Omental fat pad (tissue), 4 donors: Measurements from ENCODE around the gene HOXD9. TPM values are rescaled to one million over a fixed set of nuclear protein-coding genes. Genes with fewer than 3 reads are reported as not detected.

Experiments used
- ATAC-seq: fragments of 150-250 bp; one replicate; pipeline ENCODE4 v1.9.1; 2016; ENCODE audit warnings: mild to moderate bottlenecking, moderate library complexity; ENCODE audit not compliant: low FRiP score
- DNase-seq: peaks from one replicate; pipeline ENCODE4 v3.0.0-alpha.2; 2019; ENCODE audit warnings: low spot score
- total RNA-seq, 4 donors: library from RNA; depleted of rRNA; stranded (reverse); fragments of >200 nt; gene quantifications; one replicate each; pipeline ENCODE4 v1.1.0, GENCODE V29; 2016
- TF ChIP-seq, protein P1 (sequence below), 3 donors: fragments of 450-650 bp; IDR thresholded peaks; one replicate each; pipeline ENCODE4 v1.5.1; 2016 to 2017; ENCODE audit warnings: antibody characterized with exemption in 3 of 3, mild to moderate bottlenecking in 3 of 3, moderate library complexity in 2 of 3

The HOXD9 gene
- total RNA-seq, 4 donors from 2014 or later: 0.95 to 2.6 (median 1.7) TPM

DNA sequence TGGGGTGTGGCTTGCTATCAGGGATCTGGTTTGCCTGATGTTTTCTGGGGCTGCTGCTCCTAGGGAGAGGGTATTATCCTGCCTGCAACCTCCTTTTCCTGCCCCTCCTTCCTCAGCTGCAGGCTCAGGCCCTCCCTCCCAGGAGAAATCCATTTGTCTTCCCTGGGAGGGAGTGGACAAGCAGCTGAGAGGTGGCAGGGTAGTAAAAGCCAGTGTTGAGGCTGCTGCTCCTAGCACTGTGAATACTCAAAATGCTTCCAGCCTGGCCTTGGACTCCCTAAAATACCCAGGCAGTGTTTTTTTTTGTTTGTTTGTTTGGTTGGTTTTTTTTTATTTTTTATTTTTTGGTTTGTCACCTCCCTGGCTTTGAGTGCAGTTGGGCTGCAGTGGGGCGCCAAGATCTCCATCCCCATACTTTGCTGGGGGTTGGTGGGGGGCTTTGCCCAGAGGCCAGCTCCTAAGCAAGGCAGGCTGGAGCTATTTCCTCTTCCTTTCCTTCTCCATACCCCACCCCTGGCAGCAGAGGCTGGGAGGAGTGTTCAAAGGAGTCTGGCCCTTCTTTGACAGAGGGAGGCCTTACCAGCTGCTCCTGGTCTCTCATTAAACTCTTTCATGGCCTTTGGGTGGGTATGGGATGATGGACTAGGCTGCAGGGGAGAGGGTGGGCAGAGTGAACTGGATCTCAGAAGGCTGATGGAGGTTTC lies 48.2 kb downstream of the HOXD9 start:
- no peak for DNase-seq
- no peak for ATAC-seq
- TF ChIP-seq, protein P1, sequence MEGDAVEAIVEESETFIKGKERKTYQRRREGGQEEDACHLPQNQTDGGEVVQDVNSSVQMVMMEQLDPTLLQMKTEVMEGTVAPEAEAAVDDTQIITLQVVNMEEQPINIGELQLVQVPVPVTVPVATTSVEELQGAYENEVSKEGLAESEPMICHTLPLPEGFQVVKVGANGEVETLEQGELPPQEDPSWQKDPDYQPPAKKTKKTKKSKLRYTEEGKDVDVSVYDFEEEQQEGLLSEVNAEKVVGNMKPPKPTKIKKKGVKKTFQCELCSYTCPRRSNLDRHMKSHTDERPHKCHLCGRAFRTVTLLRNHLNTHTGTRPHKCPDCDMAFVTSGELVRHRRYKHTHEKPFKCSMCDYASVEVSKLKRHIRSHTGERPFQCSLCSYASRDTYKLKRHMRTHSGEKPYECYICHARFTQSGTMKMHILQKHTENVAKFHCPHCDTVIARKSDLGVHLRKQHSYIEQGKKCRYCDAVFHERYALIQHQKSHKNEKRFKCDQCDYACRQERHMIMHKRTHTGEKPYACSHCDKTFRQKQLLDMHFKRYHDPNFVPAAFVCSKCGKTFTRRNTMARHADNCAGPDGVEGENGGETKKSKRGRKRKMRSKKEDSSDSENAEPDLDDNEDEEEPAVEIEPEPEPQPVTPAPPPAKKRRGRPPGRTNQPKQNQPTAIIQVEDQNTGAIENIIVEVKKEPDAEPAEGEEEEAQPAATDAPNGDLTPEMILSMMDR (IDR thresholded peaks at IDR 0.05): no peak

DNA sequence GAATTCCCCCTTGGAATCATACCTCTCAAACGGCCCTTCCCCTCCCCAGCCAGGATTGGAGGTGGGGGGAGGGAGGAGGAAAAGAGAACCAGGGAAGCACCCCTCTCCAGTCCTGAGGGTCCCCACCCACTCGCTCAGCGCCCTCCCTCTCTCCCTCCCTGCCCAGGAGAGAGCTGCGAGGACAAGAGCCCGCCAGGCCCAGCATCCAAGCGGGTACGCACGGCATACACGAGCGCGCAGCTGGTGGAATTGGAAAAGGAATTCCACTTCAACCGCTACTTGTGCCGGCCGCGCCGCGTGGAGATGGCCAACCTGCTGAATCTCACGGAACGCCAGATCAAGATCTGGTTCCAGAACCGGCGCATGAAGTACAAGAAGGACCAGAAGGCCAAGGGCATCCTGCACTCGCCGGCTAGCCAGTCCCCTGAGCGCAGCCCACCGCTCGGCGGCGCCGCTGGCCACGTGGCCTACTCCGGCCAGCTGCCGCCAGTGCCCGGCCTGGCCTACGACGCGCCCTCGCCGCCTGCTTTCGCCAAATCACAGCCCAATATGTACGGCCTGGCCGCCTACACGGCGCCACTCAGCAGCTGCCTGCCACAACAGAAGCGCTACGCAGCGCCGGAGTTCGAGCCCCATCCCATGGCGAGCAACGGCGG lies 49.0 kb downstream of the HOXD9 start:
- DNase-seq (no peak), ATAC-seq (no peak)
- TF ChIP-seq, protein P1 (IDR thresholded peaks at IDR 0.05): no peak

DNA sequence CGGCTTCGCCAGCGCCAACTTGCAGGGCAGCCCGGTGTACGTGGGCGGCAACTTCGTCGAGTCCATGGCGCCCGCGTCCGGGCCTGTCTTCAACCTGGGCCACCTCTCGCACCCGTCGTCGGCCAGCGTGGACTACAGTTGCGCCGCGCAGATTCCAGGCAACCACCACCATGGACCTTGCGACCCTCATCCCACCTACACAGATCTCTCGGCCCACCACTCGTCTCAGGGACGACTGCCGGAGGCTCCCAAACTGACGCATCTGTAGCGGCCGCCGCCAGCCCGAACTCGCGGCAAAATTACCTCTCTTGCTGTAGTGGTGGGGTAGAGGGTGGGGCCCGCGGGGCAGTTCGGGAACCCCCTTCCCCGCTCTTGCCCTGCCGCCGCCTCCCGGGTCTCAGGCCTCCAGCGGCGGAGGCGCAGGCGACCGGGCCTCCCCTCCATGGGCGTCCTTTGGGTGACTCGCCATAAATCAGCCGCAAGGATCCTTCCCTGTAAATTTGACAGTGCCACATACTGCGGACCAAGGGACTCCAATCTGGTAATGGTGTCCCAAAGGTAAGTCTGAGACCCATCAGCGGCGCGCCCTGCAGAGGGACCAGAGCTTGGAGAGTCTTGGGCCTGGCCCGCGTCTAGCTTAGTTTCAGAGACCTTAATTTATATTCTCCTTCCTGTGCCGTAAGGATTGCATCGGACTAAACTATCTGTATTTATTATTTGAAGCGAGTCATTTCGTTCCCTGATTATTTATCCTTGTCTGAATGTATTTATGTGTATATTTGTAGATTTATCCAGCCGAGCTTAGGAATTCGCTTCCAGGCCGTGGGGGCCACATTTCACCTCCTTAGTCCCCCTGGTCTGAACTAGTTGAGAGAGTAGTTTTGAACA lies 49.7 kb downstream of the HOXD9 start:
- DNase-seq (no peak), ATAC-seq (no peak)
- TF ChIP-seq, protein P1 (IDR thresholded peaks at IDR 0.05): no peak

DNA sequence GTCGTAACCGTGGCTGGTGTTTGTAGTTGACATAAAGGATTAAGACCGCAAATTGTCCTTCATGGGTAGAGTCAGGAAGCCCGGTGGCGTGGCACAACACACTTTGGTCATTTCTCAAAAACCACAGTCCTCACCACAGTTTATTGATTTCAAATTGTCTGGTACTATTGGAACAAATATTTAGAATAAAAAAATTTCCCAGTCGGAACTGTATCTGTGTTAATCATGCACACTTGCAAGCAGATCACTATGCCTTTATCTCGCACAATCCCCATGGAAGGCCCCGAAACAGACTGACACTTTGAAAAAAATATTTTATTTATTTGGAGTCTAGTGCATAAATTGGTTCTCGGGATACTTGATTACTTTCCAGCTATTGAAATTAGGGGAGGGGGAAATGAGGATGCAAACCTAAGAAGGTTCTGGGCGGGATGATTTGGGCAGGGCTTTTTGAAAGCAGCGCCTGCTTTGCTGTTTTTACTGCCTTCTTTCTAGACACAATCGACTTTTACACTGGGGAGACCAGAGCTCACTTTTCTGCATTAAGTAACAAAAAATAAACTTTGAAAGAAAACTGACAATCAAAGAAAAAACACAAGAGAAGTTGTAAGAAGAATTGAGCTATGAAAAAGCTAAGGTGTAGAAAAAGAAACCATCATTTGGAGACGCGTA lies 50.5 kb downstream of the HOXD9 start:
- ATAC-seq: no peak
- TF ChIP-seq, protein P1 (IDR thresholded peaks at IDR 0.05): no peak
- DNase-seq: no peak

DNA sequence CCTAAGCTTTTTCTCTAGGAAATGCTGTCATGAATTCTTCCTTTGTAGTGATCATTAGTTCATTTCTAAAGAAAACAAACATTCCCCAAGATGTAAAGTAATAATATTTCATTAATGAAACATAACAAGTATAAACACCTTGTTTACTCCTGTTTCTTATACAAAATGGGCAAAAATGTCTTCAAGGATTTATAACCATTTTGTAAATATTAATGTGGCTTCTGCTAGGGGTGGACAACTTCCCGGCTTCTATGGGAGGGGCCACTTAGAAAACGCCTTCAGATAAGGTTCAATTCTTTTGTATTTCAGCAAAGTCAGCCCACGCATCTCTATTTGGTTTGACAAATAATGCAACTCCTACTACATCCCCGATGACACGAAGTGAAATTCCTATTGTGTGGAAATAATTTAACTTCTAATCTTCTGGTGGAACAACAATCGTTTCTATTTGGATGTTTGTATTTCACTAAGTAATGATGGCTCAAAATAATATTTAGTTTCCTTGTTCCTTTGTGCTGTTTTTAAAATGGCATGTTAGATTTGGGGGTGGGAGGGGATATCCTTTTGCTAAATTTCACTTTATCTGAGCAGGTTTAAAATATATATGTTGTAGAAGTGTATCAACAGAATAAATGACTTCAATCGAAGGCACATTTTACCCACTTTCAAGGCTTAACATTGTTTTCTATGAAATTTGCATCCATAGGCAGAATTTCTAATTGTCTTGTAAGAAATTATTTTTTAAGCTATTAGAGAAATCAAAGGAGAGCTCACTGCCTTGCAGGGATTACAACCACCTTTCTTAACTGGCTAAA lies 51.3 kb downstream of the HOXD9 start:
- TF ChIP-seq, protein P1 (IDR thresholded peaks at IDR 0.05): no peak
- ATAC-seq (no peak), DNase-seq (no peak)

DNA sequence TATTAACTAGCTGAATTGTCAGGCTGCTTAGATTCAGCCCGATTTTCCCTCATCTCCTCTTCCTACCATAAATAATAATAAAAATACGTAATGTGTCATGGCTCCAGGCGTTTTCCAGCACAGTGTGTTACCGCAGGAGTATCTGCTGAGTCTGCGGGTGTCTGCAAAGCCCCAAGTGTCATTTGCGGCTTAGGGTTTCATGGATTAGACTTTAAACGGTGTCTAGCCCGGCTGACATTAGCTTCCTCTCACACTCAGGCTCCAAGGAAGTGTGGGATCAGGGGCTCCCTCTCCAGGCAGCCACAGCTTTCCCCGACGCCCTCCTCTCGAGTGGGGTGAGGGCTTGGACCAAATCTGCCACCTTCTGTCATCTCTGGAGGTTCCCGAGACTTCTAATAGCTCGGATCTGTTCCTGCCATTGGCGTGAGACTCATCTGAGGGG lies 51.9 kb downstream of the HOXD9 start:
- TF ChIP-seq, protein P1 (IDR thresholded peaks at IDR 0.05): no peak
- ATAC-seq (no peak), DNase-seq (no peak)
